HFF-Myc (cell line): ENCODE data around the gene LARGE1.

Experiments used
- DNase-seq: peaks from one replicate; pipeline ENCODE4 v3.0.0-alpha.2; 2011; ENCODE audit warnings: low read depth; ENCODE audit errors: extremely low read depth
- H3K4me3 ChIP-seq: replicated peaks from 2 replicates; pipeline ENCODE4 v1.5.1; 2011; ENCODE audit warnings: low read depth, mild to moderate bottlenecking, control low read depth, low read length
- TF ChIP-seq, protein P1 (sequence below): IDR thresholded peaks from 2 replicates; pipeline ENCODE4 v1.5.1; 2012; ENCODE audit warnings: mild to moderate bottlenecking, low read depth, low read length, control low read depth; ENCODE audit errors: missing control alignments

The LARGE1 gene

DNA sequence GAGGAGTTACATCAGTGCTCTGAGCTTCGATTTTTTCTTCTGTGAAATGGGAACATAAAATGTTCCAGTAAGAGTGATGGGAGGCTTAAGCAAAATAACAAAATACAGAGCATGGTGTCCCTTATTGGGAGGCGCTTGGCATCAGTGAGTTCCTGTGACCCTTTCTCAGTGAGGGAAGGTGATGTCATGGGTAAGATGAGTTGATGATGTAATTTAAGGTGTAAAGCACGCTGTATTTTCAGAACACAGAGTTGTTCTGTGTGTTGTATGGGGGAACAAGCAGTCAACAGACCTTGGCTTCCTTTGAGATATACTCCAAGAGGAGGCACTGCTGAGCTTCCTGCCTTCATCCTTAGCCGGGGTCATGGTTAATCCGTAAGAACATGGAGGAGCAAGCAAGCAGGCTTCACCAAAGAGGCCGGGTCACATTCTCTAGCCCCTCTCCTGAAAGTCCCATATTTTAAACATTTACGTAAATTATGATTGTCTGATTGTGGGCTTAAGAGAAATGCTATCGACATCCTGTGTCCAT, 266.7 kb downstream of the LARGE1 start:
- DNase-seq, result no peak
- no peak overlapping the region for H3K4me3 ChIP-seq
- TF ChIP-seq, protein P1, sequence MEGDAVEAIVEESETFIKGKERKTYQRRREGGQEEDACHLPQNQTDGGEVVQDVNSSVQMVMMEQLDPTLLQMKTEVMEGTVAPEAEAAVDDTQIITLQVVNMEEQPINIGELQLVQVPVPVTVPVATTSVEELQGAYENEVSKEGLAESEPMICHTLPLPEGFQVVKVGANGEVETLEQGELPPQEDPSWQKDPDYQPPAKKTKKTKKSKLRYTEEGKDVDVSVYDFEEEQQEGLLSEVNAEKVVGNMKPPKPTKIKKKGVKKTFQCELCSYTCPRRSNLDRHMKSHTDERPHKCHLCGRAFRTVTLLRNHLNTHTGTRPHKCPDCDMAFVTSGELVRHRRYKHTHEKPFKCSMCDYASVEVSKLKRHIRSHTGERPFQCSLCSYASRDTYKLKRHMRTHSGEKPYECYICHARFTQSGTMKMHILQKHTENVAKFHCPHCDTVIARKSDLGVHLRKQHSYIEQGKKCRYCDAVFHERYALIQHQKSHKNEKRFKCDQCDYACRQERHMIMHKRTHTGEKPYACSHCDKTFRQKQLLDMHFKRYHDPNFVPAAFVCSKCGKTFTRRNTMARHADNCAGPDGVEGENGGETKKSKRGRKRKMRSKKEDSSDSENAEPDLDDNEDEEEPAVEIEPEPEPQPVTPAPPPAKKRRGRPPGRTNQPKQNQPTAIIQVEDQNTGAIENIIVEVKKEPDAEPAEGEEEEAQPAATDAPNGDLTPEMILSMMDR, result no peak

GRCh38 chr22:33652615-33653014, 267.7 kb downstream of the LARGE1 start:
- no peak overlapping the region for H3K4me3 ChIP-seq
- no peak for DNase-seq
- TF ChIP-seq, protein P1, result no peak

- no peak for DNase-seq
- TF ChIP-seq, protein P1, result no peak
- no peak overlapping the region for H3K4me3 ChIP-seq
These were observed 270.0 kb downstream of the LARGE1 start for GRCh38 chr22:33650244-33650643.

GRCh38 chr22:33648478-33648877, 271.8 kb downstream of the LARGE1 start:
- TF ChIP-seq, protein P1, result no peak
- no peak overlapping the region for H3K4me3 ChIP-seq
- no peak for DNase-seq

DNA sequence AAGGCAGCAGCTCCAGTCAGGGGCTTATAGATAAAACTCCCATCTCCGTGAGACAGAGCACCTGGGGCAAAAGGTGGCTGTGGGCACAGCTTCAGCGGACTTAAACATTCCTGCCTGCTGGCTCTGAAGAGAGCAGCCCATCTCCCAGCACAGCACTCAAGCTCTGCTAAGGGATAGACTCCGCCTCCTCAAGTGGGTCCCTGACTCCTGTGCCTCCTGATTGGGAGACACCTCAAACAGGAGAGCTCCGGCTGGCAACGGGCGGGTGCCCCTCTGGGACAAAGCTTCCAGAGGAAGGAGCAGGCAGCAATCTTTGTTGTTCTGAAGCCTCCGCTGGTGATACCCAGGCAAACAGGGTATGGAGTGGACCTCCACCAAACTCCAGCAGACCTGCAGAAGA, 279.4 kb downstream of the LARGE1 start:
- DNase-seq, result no peak
- no peak overlapping the region for H3K4me3 ChIP-seq
- TF ChIP-seq, protein P1, result no peak

GRCh38 chr22:33639588-33640254, 280.6 kb downstream of the LARGE1 start:
- TF ChIP-seq, protein P1, result no peak
- no peak overlapping the region for H3K4me3 ChIP-seq
- DNase-seq, result no peak
